ENCODE results near the gene BZW1.

DNA sequence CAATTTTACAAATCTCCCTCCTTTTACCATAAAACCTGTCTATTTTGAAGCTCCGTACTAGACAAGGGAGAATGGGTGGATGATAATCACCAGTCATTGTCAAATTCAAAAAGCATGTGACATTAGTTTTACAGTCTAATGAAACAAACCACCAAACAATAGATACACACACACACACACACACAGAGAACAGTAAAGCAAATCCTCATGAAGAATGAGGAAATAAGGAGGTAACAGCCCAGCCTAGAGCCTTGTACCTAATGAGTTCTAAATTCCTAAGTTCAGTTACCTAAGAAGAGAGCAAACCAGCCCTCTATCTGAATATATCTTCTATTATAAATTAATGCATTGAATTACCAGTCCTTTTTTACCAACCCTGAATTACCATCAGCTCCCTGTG is 36.8 kb upstream of the BZW1 start:
- no peak for TF ChIP-seq CTCF (IDR thresholded peaks at IDR 0.05)
- TF ChIP-seq POLR2A (IDR thresholded peaks at IDR 0.05), result no peak
